Astrocyte (in vitro differentiated cells and primary cell): Measurements from ENCODE around the gene FZD10. TPM values are rescaled to one million over a fixed set of nuclear protein-coding genes. Genes with fewer than 3 reads are reported as not detected.

Experiments used
- DNase-seq: peaks from one replicate; pipeline ENCODE4 v3.0.0-alpha.2; 2010; ENCODE audit warnings: low read depth
- FAIRE-seq: peaks from 2 replicates; lab custom pipeline; 2011; peaks lifted over from hg19 to GRCh38; lab: Jason Lieb, UNC
- H2AFZ ChIP-seq: 2 replicates; pipeline ENCODE4 v1.6.0; 2012; ENCODE audit warnings: low read depth, low read length, inconsistent platforms
- H3K27ac ChIP-seq: 2 replicates; pipeline ENCODE4 v1.5.1; 2011; ENCODE audit warnings: low read depth, low read length, inconsistent platforms
- H3K27me3 ChIP-seq: 2 replicates; pipeline ENCODE4 v1.6.0; 2011; ENCODE audit warnings: low read length, inconsistent platforms; ENCODE audit not compliant: insufficient read depth
- H3K36me3 ChIP-seq: 2 replicates; pipeline ENCODE4 v1.5.1; 2011; ENCODE audit warnings: low read length, inconsistent platforms; ENCODE audit not compliant: insufficient read depth
- H3K4me1 ChIP-seq: 2 replicates; pipeline ENCODE4 v1.5.1; 2011; ENCODE audit warnings: low read length, inconsistent platforms; ENCODE audit not compliant: insufficient read depth
- H3K4me2 ChIP-seq: 2 replicates; pipeline ENCODE4 v1.6.0; 2012; ENCODE audit warnings: low read length, inconsistent platforms
- H3K4me3 ChIP-seq: 2 replicates; pipeline ENCODE4 v1.5.1; 2011; ENCODE audit warnings: low read depth, mild to moderate bottlenecking, low read length, inconsistent platforms; ENCODE audit not compliant: insufficient read depth
- H3K79me2 ChIP-seq: 2 replicates; pipeline ENCODE4 v1.6.0; 2012; ENCODE audit warnings: mild to moderate bottlenecking, low read length, inconsistent platforms; ENCODE audit not compliant: insufficient read depth
- H3K9ac ChIP-seq: 2 replicates; pipeline ENCODE4 v1.6.0; 2012; ENCODE audit warnings: mild to moderate bottlenecking, low read length, inconsistent platforms
- H3K9me3 ChIP-seq: 2 replicates; pipeline ENCODE4 v1.5.1; 2012; ENCODE audit warnings: low read depth, mild to moderate bottlenecking, low read length, inconsistent platforms; ENCODE audit not compliant: insufficient read depth
- H4K20me1 ChIP-seq: 2 replicates; pipeline ENCODE4 v1.6.0; 2012; ENCODE audit warnings: low read length, inconsistent platforms; ENCODE audit not compliant: insufficient read depth
- H3K27ac Mint-ChIP-seq: one replicate; pipeline ENCODE4 v1.8.0; 2021; ENCODE audit warnings: mild to moderate bottlenecking, mixed read lengths; ENCODE audit not compliant: unreplicated experiment
- H3K27me3 Mint-ChIP-seq: one replicate; pipeline ENCODE4 v1.8.0; 2021; ENCODE audit warnings: low read depth, mixed read lengths; ENCODE audit not compliant: unreplicated experiment
- H3K36me3 Mint-ChIP-seq: one replicate; pipeline ENCODE4 v1.8.0; 2021; ENCODE audit warnings: low read depth, mixed read lengths; ENCODE audit not compliant: unreplicated experiment
- H3K4me1 Mint-ChIP-seq: one replicate; pipeline ENCODE4 v1.8.0; 2021; ENCODE audit warnings: low read depth, mixed read lengths; ENCODE audit not compliant: unreplicated experiment
- H3K4me3 Mint-ChIP-seq: one replicate; pipeline ENCODE4 v1.8.0; 2021; ENCODE audit warnings: mild to moderate bottlenecking, moderate library complexity, mixed read lengths; ENCODE audit not compliant: unreplicated experiment
- H3K9me3 Mint-ChIP-seq: one replicate; pipeline ENCODE4 v1.8.0; 2021; ENCODE audit warnings: mild to moderate bottlenecking, mixed read lengths; ENCODE audit not compliant: unreplicated experiment
- EZH2 ChIP-seq: IDR thresholded peaks from 2 replicates; pipeline ENCODE4 v1.6.1; 2012; ENCODE audit warnings: mild to moderate bottlenecking, low read length, inconsistent platforms; ENCODE audit not compliant: insufficient read depth
- total RNA-seq: library from RNA; stranded (reverse); gene quantifications from 2 replicates; pipeline ENCODE4 v1.2.1, GENCODE V29; 2021
- TF ChIP-seq, protein P1 (sequence below): IDR thresholded peaks from 2 replicates; pipeline ENCODE4 v1.5.1; 2011; ENCODE audit warnings: low read depth, mild to moderate bottlenecking, inconsistent platforms, low read length, moderate library complexity; ENCODE audit not compliant: insufficient read depth

The FZD10 gene
- total RNA-seq, 1 donor from 2014 or later, result not detected

DNA sequence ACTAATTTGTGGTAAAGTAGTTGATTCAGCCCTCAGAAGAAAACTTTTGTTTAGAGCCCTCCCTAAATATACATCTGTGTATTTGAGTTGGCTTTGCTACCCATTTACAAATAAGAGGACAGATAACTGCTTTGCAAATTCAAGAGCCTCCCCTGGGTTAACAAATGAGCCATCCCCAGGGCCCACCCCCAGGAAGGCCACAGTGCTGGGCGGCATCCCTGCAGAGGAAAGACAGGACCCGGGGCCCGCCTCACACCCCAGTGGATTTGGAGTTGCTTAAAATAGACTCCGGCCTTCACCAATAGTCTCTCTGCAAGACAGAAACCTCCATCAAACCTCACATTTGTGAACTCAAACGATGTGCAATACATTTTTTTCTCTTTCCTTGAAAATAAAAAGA, 2.7 kb downstream of the FZD10 start:
- Mint-ChIP-seq H3K27me3 (no peaks in the 10 kb centered on the region), H3K9me3 (peaks cover 11% of the 10 kb centered on the region), H3K4me1 (no peaks in the 10 kb centered on the region), H3K27ac (no peak overlapping the region), H3K4me3 (no peak overlapping the region), H3K36me3 (no peaks in the 10 kb centered on the region)
- no peak overlapping the region for H3K4me2 ChIP-seq
- no peak overlapping the region for H2AFZ ChIP-seq
- H3K79me2 ChIP-seq, result no peaks in the 10 kb centered on the region
- H3K27ac ChIP-seq, result no peak overlapping the region
- peaks cover 59% of the 10 kb centered on the region for H3K27me3 ChIP-seq
- no peak overlapping the region for H3K9ac ChIP-seq
- H3K4me3 ChIP-seq, result no peak overlapping the region
- DNase-seq (no peak), FAIRE-seq (no peak)
- no peaks in the 10 kb centered on the region for H4K20me1 ChIP-seq
- no peaks in the 10 kb centered on the region for H3K36me3 ChIP-seq
- no peaks in the 10 kb centered on the region for H3K4me1 ChIP-seq
- no peaks in the 10 kb centered on the region for H3K9me3 ChIP-seq
- TF ChIP-seq, protein P1, sequence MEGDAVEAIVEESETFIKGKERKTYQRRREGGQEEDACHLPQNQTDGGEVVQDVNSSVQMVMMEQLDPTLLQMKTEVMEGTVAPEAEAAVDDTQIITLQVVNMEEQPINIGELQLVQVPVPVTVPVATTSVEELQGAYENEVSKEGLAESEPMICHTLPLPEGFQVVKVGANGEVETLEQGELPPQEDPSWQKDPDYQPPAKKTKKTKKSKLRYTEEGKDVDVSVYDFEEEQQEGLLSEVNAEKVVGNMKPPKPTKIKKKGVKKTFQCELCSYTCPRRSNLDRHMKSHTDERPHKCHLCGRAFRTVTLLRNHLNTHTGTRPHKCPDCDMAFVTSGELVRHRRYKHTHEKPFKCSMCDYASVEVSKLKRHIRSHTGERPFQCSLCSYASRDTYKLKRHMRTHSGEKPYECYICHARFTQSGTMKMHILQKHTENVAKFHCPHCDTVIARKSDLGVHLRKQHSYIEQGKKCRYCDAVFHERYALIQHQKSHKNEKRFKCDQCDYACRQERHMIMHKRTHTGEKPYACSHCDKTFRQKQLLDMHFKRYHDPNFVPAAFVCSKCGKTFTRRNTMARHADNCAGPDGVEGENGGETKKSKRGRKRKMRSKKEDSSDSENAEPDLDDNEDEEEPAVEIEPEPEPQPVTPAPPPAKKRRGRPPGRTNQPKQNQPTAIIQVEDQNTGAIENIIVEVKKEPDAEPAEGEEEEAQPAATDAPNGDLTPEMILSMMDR, result no peak
- TF ChIP-seq EZH2, result no peak

DNA sequence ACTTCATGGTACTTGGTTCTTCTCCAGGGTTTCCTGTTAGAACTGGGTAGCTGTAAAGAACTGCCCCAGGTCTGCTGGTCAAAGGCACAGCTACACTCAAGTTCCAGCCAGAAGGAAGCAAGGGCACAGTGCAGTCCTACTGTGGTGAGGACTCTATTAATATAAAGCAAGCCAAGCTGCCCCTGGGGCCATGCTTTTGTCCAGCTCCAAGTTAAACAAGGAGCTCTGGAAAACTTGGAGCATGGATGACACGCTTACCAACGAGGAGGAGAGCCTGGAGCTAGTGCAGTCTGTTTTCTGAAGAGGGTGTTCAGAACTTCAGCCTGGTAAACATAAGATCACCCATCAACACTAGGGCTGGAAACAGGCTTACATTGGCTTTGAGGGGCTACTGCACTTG, 4.0 kb downstream of the FZD10 start:
- Histone ChIP-seq H2AFZ (no peak overlapping the region), H3K4me2 (no peak overlapping the region), H3K4me1 (no peaks in the 10 kb centered on the region), H3K27ac (no peak overlapping the region), H3K79me2 (no peaks in the 10 kb centered on the region), H3K9me3 (no peaks in the 10 kb centered on the region), H3K36me3 (no peaks in the 10 kb centered on the region), H4K20me1 (no peaks in the 10 kb centered on the region), H3K9ac (no peak overlapping the region), H3K4me3 (no peak overlapping the region), H3K27me3 (peaks cover 45% of the 10 kb centered on the region)
- peaks cover 11% of the 10 kb centered on the region for H3K9me3 Mint-ChIP-seq
- TF ChIP-seq, protein P1, result no peak
- TF ChIP-seq EZH2, result no peak
- no peaks in the 10 kb centered on the region for H3K27me3 Mint-ChIP-seq
- H3K27ac Mint-ChIP-seq, result no peak overlapping the region
- H3K4me1 Mint-ChIP-seq, result no peaks in the 10 kb centered on the region
- DNase-seq (no peak), FAIRE-seq (no peak)
- no peaks in the 10 kb centered on the region for H3K36me3 Mint-ChIP-seq
- H3K4me3 Mint-ChIP-seq, result no peak overlapping the region

DNA sequence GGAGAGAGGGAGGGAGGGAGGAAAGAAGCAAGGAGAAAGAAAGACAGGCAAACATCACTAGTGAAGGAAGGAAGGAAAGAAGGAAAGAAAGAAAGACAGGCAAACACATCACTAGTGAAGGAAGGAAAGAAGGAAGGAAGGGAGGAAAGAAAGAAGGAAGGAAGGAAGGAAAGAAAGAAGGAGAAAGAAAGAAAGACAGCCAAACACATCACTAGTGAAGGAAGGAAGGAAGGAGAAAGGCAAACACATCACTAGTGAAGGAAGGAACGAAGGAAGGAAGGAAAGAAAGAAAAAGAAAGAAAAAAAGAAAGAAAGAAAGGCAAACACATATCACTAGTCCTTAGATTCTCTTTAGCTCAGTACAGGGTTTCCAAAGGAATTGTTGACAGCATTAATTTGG, 5.3 kb downstream of the FZD10 start:
- TF ChIP-seq, protein P1, result no peak
- no peak for TF ChIP-seq EZH2
- H3K4me3 Mint-ChIP-seq, result no peak overlapping the region
- Histone ChIP-seq H3K27me3 (peaks cover 42% of the 10 kb centered on the region), H3K4me2 (no peak overlapping the region), H3K36me3 (no peaks in the 10 kb centered on the region), H3K4me1 (no peaks in the 10 kb centered on the region), H3K4me3 (no peak overlapping the region), H2AFZ (no peak overlapping the region), H3K9ac (no peak overlapping the region), H3K79me2 (no peaks in the 10 kb centered on the region), H3K9me3 (no peaks in the 10 kb centered on the region), H4K20me1 (no peaks in the 10 kb centered on the region), H3K27ac (no peak overlapping the region)
- no peaks in the 10 kb centered on the region for H3K36me3 Mint-ChIP-seq
- no peak for FAIRE-seq
- no peaks in the 10 kb centered on the region for H3K4me1 Mint-ChIP-seq
- no peak for DNase-seq
- H3K27me3 Mint-ChIP-seq, result no peaks in the 10 kb centered on the region
- H3K9me3 Mint-ChIP-seq, result peaks cover 11% of the 10 kb centered on the region
- H3K27ac Mint-ChIP-seq, result no peak overlapping the region
